Esophagus squamous epithelium (tissue), 4 donors: ENCODE measurements around the gene SYF2.

Experiments used
- CTCF ChIP-seq, 6 experiments: fragments of 450-650 bp in 4 of 6; fragments of 200-600 bp in 2 of 6; sonication (generic) in 2 of 6; IDR thresholded peaks; one replicate each; pipeline ENCODE4 v1.5.1; 2016 to 2019; ENCODE audit warnings: antibody characterized with exemption in 6 of 6, mild to moderate bottlenecking in 4 of 6, moderate library complexity in 4 of 6
- POLR2A ChIP-seq, 4 donors: fragments of 450-650 bp; IDR thresholded peaks; one replicate each; pipeline ENCODE4 v1.6.1; 2017; ENCODE audit warnings: antibody characterized with exemption in 4 of 4, mild to moderate bottlenecking in 4 of 4, moderate library complexity in 3 of 4

- no peak for TF ChIP-seq POLR2A (IDR thresholded peaks at IDR 0.05)
- TF ChIP-seq CTCF (IDR thresholded peaks at IDR 0.05), result no peak
Observed at GRCh38 chr1:25253911-25254310, 21.6 kb upstream of the SYF2 start.
